HCT116 (cell line): ENCODE results near the gene INPP5D. TPM values are rescaled to one million over a fixed set of nuclear protein-coding genes. Genes with fewer than 3 reads are reported as not detected.

Experiments used
- ATAC-seq: fragments of 200-7000 bp; cut with Tn5 transposase; 2 replicates; pipeline ENCODE4 v1.9.1; 2020; ENCODE audit warnings: mild to moderate bottlenecking, moderate library complexity
- BruUV-seq: library from RNA; stranded (reverse); fragments of 400-500 nt; replicated peaks from 2 replicates; lab custom pipeline; 2021; lab: Mats Ljungman, UMichigan
- CTCF ChIA-PET: fragments of 300-600 bp; sonication (Branson Sonifier 250); formaldehyde crosslinking; loops from one replicate; lab custom pipeline; 2021; ENCODE audit warnings: antibody characterized with exemption; lab: Charles Lee
- POLR2A ChIA-PET: fragments of 300-600, 350-600 bp; sonication (Branson Sonifier 250); formaldehyde crosslinking; loops from one replicate; lab custom pipeline; 2021; ENCODE audit warnings: antibody characterized with exemption; lab: Charles Lee
- RAD21 ChIA-PET, 2 experiments: fragments of 300-600 bp; sonication (Branson Sonifier 250); formaldehyde crosslinking; loops; one replicate each; lab custom pipeline; 2023; ENCODE audit warnings: low total read pairs in 2 of 2; ENCODE audit not compliant: uncharacterized antibody in 2 of 2, unreplicated experiment in 2 of 2, low non-redundant PET in 1 of 2; lab: Charles Lee
- DNase-seq: peaks from one replicate; pipeline ENCODE4 v3.0.0-alpha.2; 2010; ENCODE audit warnings: low read depth, low spot score
- H2AFZ ChIP-seq: fragments of 200-600 bp; shearing (Covaris generic), sonication (generic); 2 replicates; pipeline ENCODE4 v1.6.1; 2017; ENCODE audit warnings: low read depth, mixed run types, mixed read lengths, antibody characterized with exemption, low read length; ENCODE audit not compliant: poor library complexity, severe bottlenecking
- H3K27ac ChIP-seq: 2 replicates; pipeline ENCODE4 v1.5.1; 2012; ENCODE audit warnings: low read depth, low read length
- H3K27me3 ChIP-seq: fragments of 200-600 bp; sonication (generic); 2 replicates; pipeline ENCODE4 v1.6.1; 2016; ENCODE audit warnings: mixed run types, low read length, mixed read lengths; ENCODE audit not compliant: insufficient read depth
- H3K36me3 ChIP-seq, 2 experiments: fragments of 200-500 bp in 1 of 2; fragments of 200-600 bp in 1 of 2; sonication (Bioruptor generic) in 1 of 2; sonication (generic) in 1 of 2; 2 replicates each; pipeline versions ENCODE4 v1.5.1 to v1.6.1; 2014 to 2016; ENCODE audit warnings: low read length in 2 of 2, inconsistent platforms in 1 of 2, mixed read lengths in 1 of 2, mixed run types in 1 of 2; ENCODE audit not compliant: insufficient read depth in 2 of 2, control insufficient read depth in 1 of 2
- H3K4me1 ChIP-seq, 2 experiments: fragments of 200-600 bp in 1 of 2; sonication (generic) in 1 of 2; 2 replicates each; pipeline versions ENCODE4 v1.5.1 to v1.6.1; 2012 to 2017; ENCODE audit warnings: low read length in 2 of 2, inconsistent platforms in 1 of 2, mild to moderate bottlenecking in 1 of 2, mixed read lengths in 1 of 2, mixed run types in 1 of 2, moderate library complexity in 1 of 2; ENCODE audit not compliant: insufficient read depth in 2 of 2, control insufficient read depth in 1 of 2
- H3K4me2 ChIP-seq: fragments of 200-600 bp; sonication (generic); 2 replicates; pipeline ENCODE4 v1.6.1; 2017; ENCODE audit warnings: mixed run types, low read length, mixed read lengths
- H3K4me3 ChIP-seq, 2 experiments: fragments of 200-600 bp in 1 of 2; sonication (generic) in 1 of 2; replicated peaks in 1 of 2; 2 replicates each; pipeline ENCODE4 v1.5.1; 2011 to 2016; ENCODE audit warnings: low read length in 2 of 2, control low read depth in 1 of 2, low read depth in 1 of 2, mild to moderate bottlenecking in 1 of 2, mixed read lengths in 1 of 2, mixed run types in 1 of 2
- H3K79me2 ChIP-seq: fragments of 200-600 bp; sonication (generic); 2 replicates; pipeline ENCODE4 v1.6.1; 2017; ENCODE audit warnings: mild to moderate bottlenecking, mixed run types, low read length, moderate library complexity, mixed read lengths; ENCODE audit not compliant: insufficient read depth
- H3K9ac ChIP-seq: fragments of 200-600 bp; sonication (generic); 2 replicates; pipeline ENCODE4 v1.6.1; 2016; ENCODE audit warnings: low read length, mixed read lengths
- H3K9me2 ChIP-seq: fragments of 200-600 bp; sonication (generic), shearing (Covaris generic); 2 replicates; pipeline ENCODE4 v1.6.1; 2017; ENCODE audit warnings: mixed run types, mild to moderate bottlenecking, moderate library complexity; ENCODE audit not compliant: insufficient read depth
- H3K9me3 ChIP-seq, 2 experiments: fragments of 200-500 bp in 1 of 2; fragments of 200-600 bp in 1 of 2; sonication (Bioruptor generic) in 1 of 2; sonication (generic) in 1 of 2; 2 replicates each; pipeline ENCODE4 v1.6.1; 2014 to 2017; ENCODE audit warnings: low read length in 2 of 2, mixed read lengths in 2 of 2, inconsistent platforms in 1 of 2, low read depth in 1 of 2, mild to moderate bottlenecking in 1 of 2, mixed run types in 1 of 2, moderate library complexity in 1 of 2; ENCODE audit not compliant: control insufficient read depth in 1 of 2, insufficient read depth in 1 of 2
- H4K20me1 ChIP-seq: fragments of 200-600 bp; sonication (generic), shearing (Covaris generic); 2 replicates; pipeline ENCODE4 v1.6.1; 2017; ENCODE audit warnings: mixed run types, mild to moderate bottlenecking, moderate library complexity; ENCODE audit not compliant: insufficient read depth
- ATF3 ChIP-seq: IDR thresholded peaks from 2 replicates; pipeline ENCODE4 v1.6.1; 2012
- CBX3 ChIP-seq: IDR thresholded peaks from 2 replicates; pipeline ENCODE4 v1.6.1; 2012; ENCODE audit warnings: low read depth
- CEBPB ChIP-seq: IDR thresholded peaks from 2 replicates; pipeline ENCODE4 v1.6.1; 2012; ENCODE audit warnings: low read depth
- EGR1 ChIP-seq: IDR thresholded peaks from 2 replicates; pipeline ENCODE4 v1.6.1; 2012; ENCODE audit warnings: low read depth
- ELF1 ChIP-seq: IDR thresholded peaks from 2 replicates; pipeline ENCODE4 v1.6.1; 2012; ENCODE audit warnings: low read depth, borderline replicate concordance
- EZH2 ChIP-seq: fragments of 200-600 bp; sonication (generic); IDR thresholded peaks from 2 replicates; pipeline ENCODE4 v1.6.1; 2017; ENCODE audit warnings: antibody characterized with exemption, mixed run types
- EZH2phosphoT487 ChIP-seq: fragments of 200-600 bp; IDR thresholded peaks from 2 replicates; pipeline ENCODE4 v1.6.1; 2018; ENCODE audit warnings: antibody characterized with exemption, borderline replicate concordance
- FOSL1 ChIP-seq: IDR thresholded peaks from 2 replicates; pipeline ENCODE4 v1.6.1; 2012; ENCODE audit warnings: low read depth
- JUND ChIP-seq: IDR thresholded peaks from 2 replicates; pipeline ENCODE4 v1.6.1; 2012
- POLR2A ChIP-seq: IDR thresholded peaks from 2 replicates; pipeline ENCODE4 v1.7.0; 2011; ENCODE audit warnings: borderline replicate concordance; ENCODE audit not compliant: insufficient read depth, insufficient read length; ENCODE audit errors: extremely low read depth
- POLR2AphosphoS5 ChIP-seq: IDR thresholded peaks from 2 replicates; pipeline ENCODE4 v1.6.1; 2011; ENCODE audit warnings: mild to moderate bottlenecking, low read depth, low read length, moderate library complexity
- SIN3A ChIP-seq: IDR thresholded peaks from 2 replicates; pipeline ENCODE4 v1.6.1; 2012; ENCODE audit warnings: low read depth
- SP1 ChIP-seq: IDR thresholded peaks from 2 replicates; pipeline ENCODE4 v1.6.1; 2012; ENCODE audit warnings: low read depth
- SRF ChIP-seq: IDR thresholded peaks from 2 replicates; pipeline ENCODE4 v1.6.1; 2012; ENCODE audit warnings: low read depth
- TCF7L2 ChIP-seq: IDR thresholded peaks from 2 replicates; pipeline ENCODE4 v1.7.0; 2011; ENCODE audit warnings: borderline replicate concordance, inconsistent platforms; ENCODE audit not compliant: insufficient read depth, insufficient read length; ENCODE audit errors: extremely low read depth
- YY1 ChIP-seq: IDR thresholded peaks from 2 replicates; pipeline ENCODE4 v1.6.1; 2011; ENCODE audit warnings: low read length, low read depth, moderate library complexity, mild to moderate bottlenecking; ENCODE audit not compliant: insufficient replicate concordance; ENCODE audit errors: extremely low read depth
- ZFX ChIP-seq: fragments of 450-650 bp; IDR thresholded peaks from 2 replicates; pipeline ENCODE4 v1.6.1; 2017
- ZNF274 ChIP-seq: fragments of 200-500 bp; sonication (Bioruptor generic); IDR thresholded peaks from 2 replicates; pipeline ENCODE4 v1.6.1; 2014; ENCODE audit warnings: mild to moderate bottlenecking, low read depth, low read length, inconsistent platforms
- intact Hi-C: fragments of 100-400 bp; cut with micrococcal nuclease; formaldehyde crosslinking; loops from 2 replicates; pipeline ENCODE4 v1.10.0; 2022
- total RNA-seq: library from RNA; stranded (reverse); gene quantifications from one replicate; pipeline ENCODE4 v1.2.1, GENCODE V29; 2021; ENCODE audit not compliant: unreplicated experiment
- TF ChIP-seq, protein P1 (sequence below): IDR thresholded peaks from 2 replicates; pipeline ENCODE4 v1.6.1; 2012
- TF ChIP-seq, protein P2 (sequence below), 3 experiments: fragments of 200-600 bp in 1 of 3; sonication (generic) in 1 of 3; IDR thresholded peaks in 2 of 3; conservative IDR thresholded peaks in 1 of 3; 2 replicates each; pipeline ENCODE4 v1.5.1; 2012 to 2017; ENCODE audit warnings: low read depth in 2 of 3, low read length in 2 of 3, antibody characterized with exemption in 1 of 3, borderline replicate concordance in 1 of 3, control low read depth in 1 of 3, mild to moderate bottlenecking in 1 of 3, mixed read lengths in 1 of 3, mixed run types in 1 of 3, moderate library complexity in 1 of 3; ENCODE audit not compliant: insufficient read depth in 1 of 3
- TF ChIP-seq, protein P3 (sequence below): IDR thresholded peaks from 2 replicates; pipeline ENCODE4 v1.6.1; 2012; ENCODE audit warnings: low read depth

The INPP5D gene
- total RNA-seq, 1 experiment from 2014 or later = 1.8 TPM

DNA sequence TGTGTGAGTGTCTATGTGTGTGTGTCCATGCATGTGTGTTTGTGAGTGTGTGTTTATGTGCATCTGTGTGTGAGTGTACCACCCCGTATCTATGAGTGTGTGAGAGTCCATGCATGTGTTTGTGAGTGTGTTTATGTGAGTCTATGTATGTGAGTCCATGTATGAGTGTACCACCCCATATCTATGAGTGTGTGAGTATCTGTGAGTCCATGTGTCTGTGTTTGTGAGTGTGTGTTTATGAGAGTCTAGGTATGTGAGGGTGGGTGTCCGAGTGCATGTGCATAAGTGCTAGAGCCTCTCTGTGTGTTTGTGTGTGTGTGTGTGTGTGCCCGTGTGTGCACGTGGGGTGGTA, 105.4 kb downstream of the INPP5D start (continued):
- TF ChIP-seq ELF1 (no peak), EZH2phosphoT487 (no peak)
- TF ChIP-seq, all 23 proteins: peak for 0

DNA sequence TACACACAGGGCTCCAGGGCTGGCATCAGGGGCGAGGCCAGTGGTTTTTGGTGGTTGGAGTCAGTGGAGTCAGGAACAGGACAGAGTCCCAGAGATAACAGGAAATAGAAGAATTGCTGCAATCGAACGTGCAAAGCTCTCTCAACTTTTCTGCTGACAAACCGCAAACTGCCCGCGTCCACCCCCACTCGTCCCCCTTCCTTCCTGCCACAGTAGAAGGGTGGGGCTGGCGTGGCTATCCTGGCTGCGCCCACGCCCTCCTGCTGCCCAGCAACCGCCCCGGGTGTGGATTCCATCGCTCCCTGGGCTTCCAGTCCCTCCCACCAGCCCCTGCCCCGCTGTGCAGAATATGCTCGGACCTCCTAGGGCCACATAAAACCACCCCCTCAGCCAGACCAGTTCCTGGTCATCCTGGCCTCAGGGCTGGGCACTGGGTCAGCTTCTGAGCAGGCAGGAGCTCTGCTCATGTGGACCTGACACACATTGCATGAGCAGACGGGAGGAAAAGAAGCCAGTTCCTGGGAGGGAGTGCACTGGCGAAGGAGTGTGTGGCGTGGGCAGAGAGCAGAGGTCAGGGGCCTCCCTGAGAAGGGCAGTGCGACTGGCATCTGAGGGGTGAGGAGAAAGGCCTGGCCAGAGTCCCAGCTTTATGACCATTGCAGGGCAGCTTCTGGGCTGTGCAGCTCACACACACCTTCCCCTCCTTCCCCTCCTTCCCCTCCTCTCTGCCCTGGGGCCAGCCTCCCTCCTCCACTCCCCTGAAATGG, 105.9 kb downstream of the INPP5D start:
- Histone ChIP-seq H3K4me2 (peak overlapping the region; percentile 78), H4K20me1 (no peaks in the 10 kb centered on the region), H3K9me2 (no peaks in the 10 kb centered on the region), H2AFZ (peak overlapping the region; percentile 88), H3K27me3 (no peaks in the 10 kb centered on the region), H3K9ac (peak overlapping the region; percentile 27; the same call in 1 of the 2 replicates), H3K4me3 (peak overlapping the region; percentile 6 to 37; a peak in 3 of 4 replicates), H3K4me1 (peaks cover 6 to 18% of the 10 kb centered on the region in 2 experiments; a peak in 3 of 4 replicates), H3K79me2 (no peaks in the 10 kb centered on the region), H3K27ac (no peak overlapping the region; the same call in 1 of the 2 replicates), H3K9me3 (no peaks in the 10 kb centered on the region), H3K36me3 (no peaks in the 10 kb centered on the region)
- ChIA-PET POLR2A (no interaction called here), CTCF (no interaction called here), RAD21 (no interaction called here)
- no TSS peak for BruUV-seq
- intact Hi-C loops = no loop called here
- no peak for DNase-seq
- peak; percentile 72 for ATAC-seq
- no peak for TF ChIP-seq EZH2phosphoT487
- TF ChIP-seq POLR2A = no peak
- TF ChIP-seq ZNF274 = no peak
- no peak for TF ChIP-seq TCF7L2
- TF ChIP-seq, protein P1, sequence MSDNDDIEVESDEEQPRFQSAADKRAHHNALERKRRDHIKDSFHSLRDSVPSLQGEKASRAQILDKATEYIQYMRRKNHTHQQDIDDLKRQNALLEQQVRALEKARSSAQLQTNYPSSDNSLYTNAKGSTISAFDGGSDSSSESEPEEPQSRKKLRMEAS = peak; percentile 10; the same call in 1 of the 2 replicates
- no peak for TF ChIP-seq JUND
- no peak for TF ChIP-seq ZFX
- no peak for TF ChIP-seq EZH2
- TF ChIP-seq, protein P2, sequence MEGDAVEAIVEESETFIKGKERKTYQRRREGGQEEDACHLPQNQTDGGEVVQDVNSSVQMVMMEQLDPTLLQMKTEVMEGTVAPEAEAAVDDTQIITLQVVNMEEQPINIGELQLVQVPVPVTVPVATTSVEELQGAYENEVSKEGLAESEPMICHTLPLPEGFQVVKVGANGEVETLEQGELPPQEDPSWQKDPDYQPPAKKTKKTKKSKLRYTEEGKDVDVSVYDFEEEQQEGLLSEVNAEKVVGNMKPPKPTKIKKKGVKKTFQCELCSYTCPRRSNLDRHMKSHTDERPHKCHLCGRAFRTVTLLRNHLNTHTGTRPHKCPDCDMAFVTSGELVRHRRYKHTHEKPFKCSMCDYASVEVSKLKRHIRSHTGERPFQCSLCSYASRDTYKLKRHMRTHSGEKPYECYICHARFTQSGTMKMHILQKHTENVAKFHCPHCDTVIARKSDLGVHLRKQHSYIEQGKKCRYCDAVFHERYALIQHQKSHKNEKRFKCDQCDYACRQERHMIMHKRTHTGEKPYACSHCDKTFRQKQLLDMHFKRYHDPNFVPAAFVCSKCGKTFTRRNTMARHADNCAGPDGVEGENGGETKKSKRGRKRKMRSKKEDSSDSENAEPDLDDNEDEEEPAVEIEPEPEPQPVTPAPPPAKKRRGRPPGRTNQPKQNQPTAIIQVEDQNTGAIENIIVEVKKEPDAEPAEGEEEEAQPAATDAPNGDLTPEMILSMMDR (IDR thresholded peaks at IDR 0.05 in 2 of 3, conservative IDR thresholded peaks at IDR 0.05 in 1 of 3; ENCODE audit: borderline replicate concordance in 1 of 3, insufficient read depth in 1 of 3, low read depth in 2 of 3, low read length in 2 of 3) = no peak
- peak; percentile 36; the same call in 1 of the 2 replicates for TF ChIP-seq SP1
- no peak for TF ChIP-seq SIN3A
- TF ChIP-seq POLR2AphosphoS5 = no peak
- TF ChIP-seq, protein P3, sequence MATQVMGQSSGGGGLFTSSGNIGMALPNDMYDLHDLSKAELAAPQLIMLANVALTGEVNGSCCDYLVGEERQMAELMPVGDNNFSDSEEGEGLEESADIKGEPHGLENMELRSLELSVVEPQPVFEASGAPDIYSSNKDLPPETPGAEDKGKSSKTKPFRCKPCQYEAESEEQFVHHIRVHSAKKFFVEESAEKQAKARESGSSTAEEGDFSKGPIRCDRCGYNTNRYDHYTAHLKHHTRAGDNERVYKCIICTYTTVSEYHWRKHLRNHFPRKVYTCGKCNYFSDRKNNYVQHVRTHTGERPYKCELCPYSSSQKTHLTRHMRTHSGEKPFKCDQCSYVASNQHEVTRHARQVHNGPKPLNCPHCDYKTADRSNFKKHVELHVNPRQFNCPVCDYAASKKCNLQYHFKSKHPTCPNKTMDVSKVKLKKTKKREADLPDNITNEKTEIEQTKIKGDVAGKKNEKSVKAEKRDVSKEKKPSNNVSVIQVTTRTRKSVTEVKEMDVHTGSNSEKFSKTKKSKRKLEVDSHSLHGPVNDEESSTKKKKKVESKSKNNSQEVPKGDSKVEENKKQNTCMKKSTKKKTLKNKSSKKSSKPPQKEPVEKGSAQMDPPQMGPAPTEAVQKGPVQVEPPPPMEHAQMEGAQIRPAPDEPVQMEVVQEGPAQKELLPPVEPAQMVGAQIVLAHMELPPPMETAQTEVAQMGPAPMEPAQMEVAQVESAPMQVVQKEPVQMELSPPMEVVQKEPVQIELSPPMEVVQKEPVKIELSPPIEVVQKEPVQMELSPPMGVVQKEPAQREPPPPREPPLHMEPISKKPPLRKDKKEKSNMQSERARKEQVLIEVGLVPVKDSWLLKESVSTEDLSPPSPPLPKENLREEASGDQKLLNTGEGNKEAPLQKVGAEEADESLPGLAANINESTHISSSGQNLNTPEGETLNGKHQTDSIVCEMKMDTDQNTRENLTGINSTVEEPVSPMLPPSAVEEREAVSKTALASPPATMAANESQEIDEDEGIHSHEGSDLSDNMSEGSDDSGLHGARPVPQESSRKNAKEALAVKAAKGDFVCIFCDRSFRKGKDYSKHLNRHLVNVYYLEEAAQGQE = no peak
- TF ChIP-seq EGR1 = peak; percentile 72
- TF ChIP-seq ATF3 = no peak
- TF ChIP-seq YY1 = no peak
- no peak for TF ChIP-seq ELF1
- no peak for TF ChIP-seq SRF
- TF ChIP-seq CEBPB = no peak
- no peak for TF ChIP-seq FOSL1
- TF ChIP-seq CBX3 = no peak
